Measurements from ENCODE around the gene BNC2.

Gene BNC2

DNA sequence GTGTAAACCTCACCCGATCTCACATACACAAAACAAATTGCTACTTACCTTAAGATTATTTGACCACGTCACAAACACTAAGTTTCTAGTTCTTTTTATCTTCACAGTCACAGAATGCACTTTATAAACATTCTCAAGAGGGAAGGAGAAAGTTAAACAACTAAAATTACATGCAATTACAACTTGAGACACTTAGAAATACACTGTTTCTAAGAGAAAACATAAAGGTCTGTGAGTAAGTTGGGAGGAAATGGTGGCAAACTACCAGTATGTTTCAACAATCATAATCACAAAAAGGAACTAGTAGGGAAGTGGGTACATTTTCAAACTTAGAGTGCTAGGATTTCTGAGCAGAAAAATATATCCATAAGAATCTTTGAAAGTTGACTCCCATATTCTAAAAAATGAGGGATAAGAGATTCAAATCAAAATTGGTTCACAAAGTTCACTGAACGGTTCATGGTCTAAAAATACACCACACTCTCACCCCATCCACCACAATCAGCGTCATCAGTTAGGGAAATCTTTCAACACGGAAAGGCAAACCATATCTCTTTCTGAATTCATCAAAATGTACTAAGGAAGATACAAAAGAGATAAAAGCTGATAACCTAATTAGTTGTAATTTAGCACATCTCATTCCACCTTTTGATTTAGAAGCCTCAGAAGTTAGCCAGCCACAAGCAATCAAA is 182.6 kb downstream of the BNC2 start:
- Histone ChIP-seq H3K27me3 (ENCODE audit: low read depth, low read length) (no peaks in the 10 kb centered on the region), H3K4me3 (ENCODE audit: low read depth in 1 of 2, low read length in 2 of 2) (no peak overlapping the region), H3K36me3 (ENCODE audit: control insufficient read depth in 1 of 2, insufficient read depth in 2 of 2, low read length in 2 of 2) (no peaks in the 10 kb centered on the region), H3K27ac (ENCODE audit: low read length) (no peak overlapping the region), H3K4me1 (ENCODE audit: control insufficient read depth in 1 of 2, insufficient read depth in 2 of 2, low read length in 2 of 2) (peaks cover 0 to 14% of the 10 kb centered on the region in 2 donors), H3K9me3 (ENCODE audit: control insufficient read depth in 1 of 2, low read length in 2 of 2) (no peaks in the 10 kb centered on the region)

DNA sequence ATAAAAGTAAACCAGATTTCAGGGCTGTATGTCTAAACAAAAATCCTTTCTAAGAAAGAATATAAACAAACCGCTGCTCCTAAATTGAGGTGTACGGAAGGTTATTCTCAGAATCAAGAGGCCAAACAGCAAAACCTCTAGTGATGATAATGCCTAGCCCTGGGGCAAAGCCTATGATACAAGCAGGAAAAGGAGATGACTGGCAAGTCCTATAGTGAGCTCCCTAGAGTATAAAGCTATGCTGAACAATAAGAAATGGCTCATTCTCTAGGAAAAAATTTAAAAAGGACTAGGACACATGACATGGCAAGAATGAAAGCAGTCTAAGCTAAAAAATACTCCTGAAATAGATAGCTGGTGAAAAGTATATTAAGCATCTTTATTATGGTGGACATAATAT is 187.1 kb downstream of the BNC2 start:
- Histone ChIP-seq H3K4me3 (ENCODE audit: low read depth in 1 of 2, low read length in 2 of 2) (no peak overlapping the region), H3K9me3 (ENCODE audit: control insufficient read depth in 1 of 2, low read length in 2 of 2) (no peaks in the 10 kb centered on the region), H3K4me1 (ENCODE audit: control insufficient read depth in 1 of 2, insufficient read depth in 2 of 2, low read length in 2 of 2) (no peaks in the 10 kb centered on the region), H3K27ac (ENCODE audit: low read length) (no peak overlapping the region), H3K27me3 (ENCODE audit: low read depth, low read length) (no peaks in the 10 kb centered on the region), H3K36me3 (ENCODE audit: control insufficient read depth in 1 of 2, insufficient read depth in 2 of 2, low read length in 2 of 2) (no peaks in the 10 kb centered on the region)

DNA sequence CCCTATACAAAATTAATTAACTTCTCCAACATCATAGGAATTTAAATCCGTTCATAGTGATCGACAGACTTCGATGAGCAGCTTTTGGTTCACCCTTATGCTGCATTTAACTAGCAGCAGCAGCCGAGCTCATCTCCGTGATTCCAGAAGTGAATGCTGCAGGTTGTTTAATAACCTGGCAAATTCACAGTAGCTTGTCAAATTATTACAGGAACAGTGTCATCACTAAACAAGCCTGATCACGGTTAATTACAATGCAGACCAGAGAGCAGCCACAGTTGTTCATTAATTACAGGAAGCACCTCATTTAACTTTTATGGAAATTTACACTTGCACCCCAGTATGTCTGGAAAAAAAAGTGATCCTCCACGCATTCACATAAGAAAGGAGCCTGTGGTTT is 188.2 kb downstream of the BNC2 start:
- Histone ChIP-seq H3K4me1 (ENCODE audit: control insufficient read depth in 1 of 2, insufficient read depth in 2 of 2, low read length in 2 of 2) (no peaks in the 10 kb centered on the region), H3K4me3 (ENCODE audit: low read depth in 1 of 2, low read length in 2 of 2) (no peak overlapping the region), H3K27ac (ENCODE audit: low read length) (no peak overlapping the region), H3K9me3 (ENCODE audit: control insufficient read depth in 1 of 2, low read length in 2 of 2) (no peaks in the 10 kb centered on the region), H3K27me3 (ENCODE audit: low read depth, low read length) (no peaks in the 10 kb centered on the region), H3K36me3 (ENCODE audit: control insufficient read depth in 1 of 2, insufficient read depth in 2 of 2, low read length in 2 of 2) (no peaks in the 10 kb centered on the region)

DNA sequence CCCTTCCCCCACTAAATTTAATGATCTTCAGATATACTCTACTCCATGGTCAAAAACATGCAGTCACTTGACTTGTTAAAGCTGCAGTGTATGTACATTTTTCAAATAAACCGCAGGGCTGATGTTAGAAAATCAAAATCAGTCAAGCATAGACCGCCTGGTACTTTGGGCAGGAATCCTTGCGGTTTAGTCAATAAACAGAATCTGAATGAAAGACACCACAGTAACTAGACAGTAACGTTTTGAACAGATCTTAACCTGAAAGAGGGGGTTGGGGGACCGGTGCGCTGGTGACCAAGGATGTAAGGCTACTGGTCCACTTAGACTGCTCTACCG is 188.8 kb downstream of the BNC2 start:
- H3K4me3 ChIP-seq (ENCODE audit: low read depth in 1 of 2, low read length in 2 of 2): no peak overlapping the region
- H3K27ac ChIP-seq (ENCODE audit: low read length): no peak overlapping the region
- no peaks in the 10 kb centered on the region for H3K9me3 ChIP-seq (ENCODE audit: control insufficient read depth in 1 of 2, low read length in 2 of 2)
- no peaks in the 10 kb centered on the region for H3K4me1 ChIP-seq (ENCODE audit: control insufficient read depth in 1 of 2, insufficient read depth in 2 of 2, low read length in 2 of 2)
- H3K27me3 ChIP-seq (ENCODE audit: low read depth, low read length): no peaks in the 10 kb centered on the region
- H3K36me3 ChIP-seq (ENCODE audit: control insufficient read depth in 1 of 2, insufficient read depth in 2 of 2, low read length in 2 of 2): no peaks in the 10 kb centered on the region

DNA sequence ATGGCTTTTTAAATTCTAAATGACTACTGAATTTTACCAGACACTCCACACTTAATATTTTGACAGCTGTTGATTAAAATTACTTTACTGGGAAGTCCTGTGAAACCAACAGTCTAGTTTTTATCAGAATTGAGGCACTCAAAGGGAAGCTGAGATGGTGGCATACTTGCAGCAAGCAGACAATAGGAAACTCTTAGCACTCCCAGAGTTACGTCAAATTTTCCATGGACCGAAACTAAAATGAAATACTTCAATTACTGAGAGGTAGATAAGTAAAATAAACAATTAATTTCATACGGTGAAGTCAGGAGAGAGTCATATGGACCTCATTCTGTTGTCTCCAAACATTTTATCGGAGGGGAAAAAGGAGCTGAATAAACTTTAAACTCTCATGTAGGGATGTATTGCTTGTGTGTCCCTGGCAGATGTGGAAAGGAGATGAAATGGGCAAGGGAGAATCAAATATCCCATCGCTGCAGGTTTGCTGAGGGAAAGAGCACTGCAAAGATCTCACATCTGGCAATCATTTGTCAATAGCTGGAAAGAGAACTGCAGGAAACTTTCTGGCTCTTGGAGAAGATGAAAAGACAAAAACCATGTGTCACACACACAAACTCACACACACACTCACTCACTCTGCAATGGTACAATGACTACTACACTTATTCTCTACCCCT is 189.4 kb downstream of the BNC2 start:
- H3K27me3 ChIP-seq (ENCODE audit: low read depth, low read length): no peaks in the 10 kb centered on the region
- H3K9me3 ChIP-seq (ENCODE audit: control insufficient read depth in 1 of 2, low read length in 2 of 2): no peaks in the 10 kb centered on the region
- no peaks in the 10 kb centered on the region for H3K4me1 ChIP-seq (ENCODE audit: control insufficient read depth in 1 of 2, insufficient read depth in 2 of 2, low read length in 2 of 2)
- H3K4me3 ChIP-seq (ENCODE audit: low read depth in 1 of 2, low read length in 2 of 2): no peak overlapping the region
- no peak overlapping the region for H3K27ac ChIP-seq (ENCODE audit: low read length)
- H3K36me3 ChIP-seq (ENCODE audit: control insufficient read depth in 1 of 2, insufficient read depth in 2 of 2, low read length in 2 of 2): no peaks in the 10 kb centered on the region

DNA sequence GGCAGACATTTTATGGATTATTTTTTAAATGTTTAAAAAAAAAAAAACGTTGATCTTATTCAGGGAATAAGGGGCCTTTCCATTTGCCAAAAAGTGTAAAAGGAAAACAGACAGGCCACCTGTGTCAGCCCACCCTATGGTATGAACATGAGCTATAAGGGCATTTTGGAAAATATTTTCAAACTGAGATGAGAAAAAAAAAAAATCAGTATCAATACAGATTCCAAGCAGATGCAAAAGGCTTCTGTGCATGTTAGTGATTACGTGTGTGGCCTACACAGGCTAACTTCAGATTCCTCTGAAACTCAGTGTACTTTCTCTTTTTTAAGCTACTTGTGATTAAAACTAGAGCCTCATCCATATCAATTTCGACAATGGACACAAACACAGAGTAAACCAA is 189.9 kb downstream of the BNC2 start:
- no peaks in the 10 kb centered on the region for H3K4me1 ChIP-seq (ENCODE audit: control insufficient read depth in 1 of 2, insufficient read depth in 2 of 2, low read length in 2 of 2)
- H3K27me3 ChIP-seq (ENCODE audit: low read depth, low read length): no peaks in the 10 kb centered on the region
- H3K36me3 ChIP-seq (ENCODE audit: control insufficient read depth in 1 of 2, insufficient read depth in 2 of 2, low read length in 2 of 2): no peaks in the 10 kb centered on the region
- H3K4me3 ChIP-seq (ENCODE audit: low read depth in 1 of 2, low read length in 2 of 2): no peak overlapping the region
- no peaks in the 10 kb centered on the region for H3K9me3 ChIP-seq (ENCODE audit: control insufficient read depth in 1 of 2, low read length in 2 of 2)
- no peak overlapping the region for H3K27ac ChIP-seq (ENCODE audit: low read length)

DNA sequence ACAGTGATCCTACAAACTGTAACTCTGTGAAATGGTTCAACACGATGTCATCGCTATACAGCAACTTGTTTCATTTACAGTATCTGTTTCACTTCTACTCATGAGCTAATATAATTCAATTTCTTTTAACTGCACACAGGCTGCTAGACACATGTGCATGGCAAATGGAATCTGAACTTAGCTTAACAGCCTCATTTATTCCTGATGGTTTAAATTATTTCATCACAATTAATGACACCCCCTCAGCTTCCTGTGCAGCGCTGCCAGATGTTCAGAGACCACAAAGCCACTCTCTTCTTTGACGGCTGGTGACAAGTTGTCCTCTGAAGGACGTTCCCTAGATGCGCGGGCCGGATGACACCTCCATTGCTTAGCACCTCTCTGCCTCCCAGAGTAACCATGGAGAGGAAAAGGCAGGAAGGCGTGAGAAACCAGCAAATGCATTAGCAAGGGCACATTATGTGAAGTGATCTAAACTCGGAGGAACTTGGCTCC is 191.1 kb downstream of the BNC2 start:
- no peak overlapping the region for H3K27ac ChIP-seq (ENCODE audit: low read length)

DNA sequence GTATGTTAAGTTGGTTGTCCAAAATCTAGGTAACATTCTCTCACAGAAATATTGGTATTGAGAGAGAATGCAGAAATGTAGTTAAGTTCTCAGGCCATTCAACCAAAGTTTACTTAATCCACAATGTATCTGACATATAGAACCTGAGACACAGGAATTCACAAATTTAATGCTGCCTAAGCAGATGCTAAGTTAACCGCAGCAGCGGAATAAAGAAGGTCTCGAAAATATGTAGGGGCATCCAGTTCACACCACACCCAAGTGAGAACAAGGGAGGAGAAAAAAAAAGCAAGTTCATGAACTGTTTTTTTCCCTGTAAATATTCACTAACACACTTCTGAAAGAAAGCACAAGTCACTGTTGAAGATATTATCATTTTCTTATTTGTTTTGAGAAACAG is 194.0 kb downstream of the BNC2 start:
- H3K4me3 ChIP-seq (ENCODE audit: low read depth in 1 of 2, low read length in 2 of 2): no peak overlapping the region
- no peaks in the 10 kb centered on the region for H3K36me3 ChIP-seq (ENCODE audit: control insufficient read depth in 1 of 2, insufficient read depth in 2 of 2, low read length in 2 of 2)
- no peak overlapping the region for H3K27ac ChIP-seq (ENCODE audit: low read length)
- H3K9me3 ChIP-seq (ENCODE audit: control insufficient read depth in 1 of 2, low read length in 2 of 2): no peaks in the 10 kb centered on the region
- H3K27me3 ChIP-seq (ENCODE audit: low read depth, low read length): no peaks in the 10 kb centered on the region
- peaks cover 0 to 12% of the 10 kb centered on the region in 2 donors for H3K4me1 ChIP-seq (ENCODE audit: control insufficient read depth in 1 of 2, insufficient read depth in 2 of 2, low read length in 2 of 2)

More for the DNA sequence above, 191.1 kb downstream of the BNC2 start:
- H3K27me3 ChIP-seq (ENCODE audit: low read depth, low read length): no peaks in the 10 kb centered on the region
- no peak overlapping the region for H3K4me3 ChIP-seq (ENCODE audit: low read depth in 1 of 2, low read length in 2 of 2)
- H3K9me3 ChIP-seq (ENCODE audit: control insufficient read depth in 1 of 2, low read length in 2 of 2): no peaks in the 10 kb centered on the region
- H3K36me3 ChIP-seq (ENCODE audit: control insufficient read depth in 1 of 2, insufficient read depth in 2 of 2, low read length in 2 of 2): no peaks in the 10 kb centered on the region
- H3K4me1 ChIP-seq (ENCODE audit: control insufficient read depth in 1 of 2, insufficient read depth in 2 of 2, low read length in 2 of 2): no peaks in the 10 kb centered on the region

DNA sequence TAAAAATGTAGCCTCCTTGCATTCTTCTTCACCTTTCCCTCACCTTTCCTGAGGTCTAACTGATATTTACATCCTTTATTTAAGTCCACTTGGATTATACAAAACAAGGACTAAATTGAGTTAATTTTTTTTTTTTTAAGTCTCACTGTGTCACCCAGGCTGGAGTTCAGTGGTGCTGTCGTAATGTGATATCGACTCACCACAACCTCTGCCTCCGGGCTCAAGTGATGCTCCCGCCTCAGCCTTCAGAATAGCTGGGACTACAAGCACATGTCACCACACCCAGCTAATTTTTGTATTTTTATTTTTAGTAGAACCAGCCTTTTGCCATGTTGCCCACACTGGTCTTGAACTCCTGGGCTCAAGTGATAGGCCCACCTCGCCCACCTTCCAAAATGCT is 195.3 kb downstream of the BNC2 start:
- H3K4me1 ChIP-seq (ENCODE audit: control insufficient read depth in 1 of 2, insufficient read depth in 2 of 2, low read length in 2 of 2): peaks cover 0 to 13% of the 10 kb centered on the region in 2 donors
- H3K27ac ChIP-seq (ENCODE audit: low read length): no peak overlapping the region
- H3K27me3 ChIP-seq (ENCODE audit: low read depth, low read length): no peaks in the 10 kb centered on the region
- H3K9me3 ChIP-seq (ENCODE audit: control insufficient read depth in 1 of 2, low read length in 2 of 2): no peaks in the 10 kb centered on the region
- H3K4me3 ChIP-seq (ENCODE audit: low read depth in 1 of 2, low read length in 2 of 2): no peak overlapping the region
- H3K36me3 ChIP-seq (ENCODE audit: control insufficient read depth in 1 of 2, insufficient read depth in 2 of 2, low read length in 2 of 2): no peaks in the 10 kb centered on the region

DNA sequence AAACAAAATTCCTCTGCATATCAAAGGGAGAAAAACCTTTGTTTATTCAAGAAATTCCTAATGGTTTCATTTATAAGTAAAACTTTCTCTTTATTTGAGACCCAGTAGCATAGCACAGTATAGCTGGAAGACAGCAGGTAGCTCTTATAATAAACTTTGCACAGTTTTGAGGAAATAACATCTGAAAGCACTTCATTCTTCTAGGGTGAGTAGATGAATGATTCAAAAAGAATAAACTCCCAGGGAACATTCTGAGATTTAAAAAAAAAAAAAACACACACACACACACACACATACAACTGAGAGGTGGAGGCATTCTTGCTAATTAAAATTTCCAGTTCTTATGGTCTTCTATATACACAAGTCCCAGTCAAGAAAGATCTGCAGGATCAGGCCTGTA is 197.3 kb downstream of the BNC2 start:
- H3K27ac ChIP-seq (ENCODE audit: low read length): no peak overlapping the region
- H3K27me3 ChIP-seq (ENCODE audit: low read depth, low read length): no peaks in the 10 kb centered on the region
- H3K36me3 ChIP-seq (ENCODE audit: control insufficient read depth in 1 of 2, insufficient read depth in 2 of 2, low read length in 2 of 2): no peaks in the 10 kb centered on the region
- H3K9me3 ChIP-seq (ENCODE audit: control insufficient read depth in 1 of 2, low read length in 2 of 2): no peaks in the 10 kb centered on the region
- H3K4me3 ChIP-seq (ENCODE audit: low read depth in 1 of 2, low read length in 2 of 2): no peak overlapping the region
- peaks cover 0 to 13% of the 10 kb centered on the region in 2 donors for H3K4me1 ChIP-seq (ENCODE audit: control insufficient read depth in 1 of 2, insufficient read depth in 2 of 2, low read length in 2 of 2)

DNA sequence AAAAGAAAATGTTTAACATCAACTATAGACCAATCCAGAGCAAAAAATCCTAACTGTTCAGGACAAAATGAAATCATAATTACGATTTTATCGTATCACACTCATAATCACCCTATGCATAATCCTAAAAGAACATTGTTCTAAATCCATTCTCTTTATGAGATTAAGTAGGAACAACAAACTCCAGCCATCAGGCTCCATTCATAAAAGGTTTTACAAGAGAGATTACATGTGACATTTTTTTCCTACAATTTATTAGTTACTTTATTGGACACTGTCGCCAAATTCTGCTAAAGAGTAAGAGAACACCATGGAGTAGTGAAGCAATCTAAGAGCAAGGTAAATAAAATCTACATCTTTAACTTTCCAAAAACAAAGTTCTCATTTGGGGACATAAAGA is 198.0 kb downstream of the BNC2 start:
- no peaks in the 10 kb centered on the region for H3K9me3 ChIP-seq (ENCODE audit: control insufficient read depth in 1 of 2, low read length in 2 of 2)
- H3K27ac ChIP-seq (ENCODE audit: low read length): no peak overlapping the region
- H3K4me1 ChIP-seq (ENCODE audit: control insufficient read depth in 1 of 2, insufficient read depth in 2 of 2, low read length in 2 of 2): peaks cover 0 to 13% of the 10 kb centered on the region in 2 donors
- no peak overlapping the region for H3K4me3 ChIP-seq (ENCODE audit: low read depth in 1 of 2, low read length in 2 of 2)
- H3K36me3 ChIP-seq (ENCODE audit: control insufficient read depth in 1 of 2, insufficient read depth in 2 of 2, low read length in 2 of 2): no peaks in the 10 kb centered on the region
- no peaks in the 10 kb centered on the region for H3K27me3 ChIP-seq (ENCODE audit: low read depth, low read length)
